Right ventricle myocardium inferior (tissue), 1 donor: ENCODE measurements around the gene ATP13A1. TPM values are rescaled to one million over a fixed set of nuclear protein-coding genes. Genes with fewer than 3 reads are reported as not detected.
"Not testable (repeated sequence)": the region's sequence is repeated elsewhere in the genome, so short reads cannot be mapped to it uniquely, and the experiment has no call there.

Experiments used
- ATAC-seq: fragments of 200-7000 bp; cut with Tn5 transposase; one replicate; pipeline ENCODE4 v1.9.1; 2020; ENCODE audit warnings: mild to moderate bottlenecking, moderate library complexity
- DNase-seq: peaks from one replicate; pipeline ENCODE4 v3.0.0; 2021; ENCODE audit errors: missing footprints
- intact Hi-C: fragments of 100-400 bp; cut with DNase I; formaldehyde crosslinking; loops from one replicate; pipeline ENCODE4 v1.11.0; 2022
- total RNA-seq: library from RNA; stranded (reverse); fragmentation: NEBNext Ultra II Directional; extraction: Animal tissue kit (Norgen Biotek cat#: 25700); gene quantifications from one replicate; pipeline ENCODE4 v1.2.1, GENCODE V29; 2021
- donor health status: DM: no; HTN: yes; CAD: no; lungs with severe emphysema.

The ATP13A1 gene
- total RNA-seq, 1 donor from 2014 or later, result 20.1 TPM

DNA sequence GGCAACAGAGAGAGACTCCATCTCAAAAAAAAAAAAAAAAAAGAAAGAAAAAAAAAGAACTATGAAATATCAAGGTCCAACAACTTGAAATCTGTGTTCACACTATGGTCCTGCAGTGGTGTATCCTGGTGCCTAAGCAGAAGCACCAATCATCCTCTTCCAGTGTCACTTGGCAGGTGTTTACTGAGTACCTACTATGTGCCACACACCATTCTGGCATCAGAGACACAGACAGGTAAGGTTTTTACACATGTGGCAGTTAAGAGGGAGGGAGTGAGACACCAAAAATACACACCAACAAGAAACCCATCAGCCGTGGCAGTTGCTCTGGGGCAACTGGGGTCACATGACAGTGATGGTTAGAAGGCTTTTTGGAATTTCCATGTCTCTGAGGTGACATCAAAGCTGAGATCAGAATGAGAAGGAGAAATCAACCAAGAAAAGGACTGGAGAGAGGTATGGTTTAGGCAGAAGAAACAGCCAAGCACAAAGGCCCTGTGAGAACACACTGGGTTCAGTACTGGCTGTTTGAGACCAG lies 62.6 kb downstream of the ATP13A1 start:
- no peak for DNase-seq
- ATAC-seq, result no peak
- intact Hi-C loops, result no loop called here

DNA sequence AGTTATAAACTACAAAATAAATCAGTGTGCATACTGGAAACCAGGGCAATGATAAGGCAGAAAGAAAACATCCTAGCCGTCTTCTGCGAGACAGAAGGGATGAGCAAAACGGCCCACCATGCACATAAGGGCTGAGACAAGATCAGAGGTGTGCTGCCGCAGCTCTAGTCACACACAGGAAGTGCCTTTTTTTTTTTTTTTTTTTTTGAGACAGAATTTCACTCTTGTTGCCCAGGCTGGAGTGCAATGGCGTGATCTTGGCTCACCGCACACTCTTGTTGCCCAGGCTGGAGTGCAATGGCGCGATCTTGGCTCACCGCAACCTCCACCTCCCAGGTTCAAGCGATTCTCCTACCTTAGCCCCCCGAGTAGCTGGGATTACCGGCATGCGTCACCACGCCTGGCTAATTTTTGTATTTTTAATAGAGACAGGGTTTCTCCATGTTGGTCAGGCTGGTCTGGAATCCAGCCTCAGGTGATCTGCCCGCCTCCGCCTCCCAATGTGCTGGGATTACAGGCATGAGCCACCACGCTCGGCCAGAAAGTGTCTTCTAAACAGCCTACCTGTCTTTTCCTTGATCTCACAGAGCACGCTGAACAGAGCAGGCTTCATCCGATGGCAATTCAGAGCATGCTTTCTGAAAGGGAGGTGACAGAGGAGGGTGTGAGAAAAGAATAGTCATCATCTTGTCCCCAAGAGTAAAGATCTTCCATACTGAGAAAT lies 64.6 kb downstream of the ATP13A1 start:
- intact Hi-C loops, ATAC-seq, DNase-seq: not testable (repeated sequence)

DNA sequence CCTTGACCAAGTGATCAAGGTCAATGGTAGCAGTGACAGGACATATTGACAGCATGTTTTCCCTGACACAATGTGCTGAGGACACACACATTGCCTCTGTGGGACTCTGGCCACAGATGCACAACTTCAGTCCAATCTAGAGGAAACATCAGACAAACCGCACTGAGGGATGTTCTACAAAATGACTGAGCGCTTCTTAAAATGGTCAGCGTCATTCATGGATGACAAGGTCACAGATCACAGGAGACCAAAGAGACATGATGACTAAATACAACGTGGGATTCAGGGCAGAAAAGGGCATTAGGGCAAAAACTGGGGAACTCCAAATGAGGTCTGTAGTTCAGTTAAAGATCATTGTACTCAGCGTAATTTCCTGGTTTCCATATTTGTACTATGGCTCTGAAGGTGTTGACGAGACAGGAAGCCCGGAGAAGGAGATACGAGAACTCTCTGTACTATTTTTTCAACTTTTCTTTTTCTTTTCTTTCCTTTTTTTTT lies 65.6 kb downstream of the ATP13A1 start:
- ATAC-seq, result no peak
- no peak for DNase-seq
- intact Hi-C loops, result no loop called here

Other genes with a start within 250 kb of the ATP13A1 start
- gene TSSK6, start 148.1 kb downstream of the ATP13A1 start, total RNA-seq, result 0.32 TPM
- 1,344 TPM for gene NDUFA13, start 147.5 kb downstream of the ATP13A1 start, total RNA-seq
- gene YJEFN3, start 134.8 kb downstream of the ATP13A1 start, total RNA-seq, result 6.5 TPM
- gene CILP2, start 125.4 kb downstream of the ATP13A1 start, total RNA-seq, result 0.30 TPM
- gene PBX4, start 45.0 kb downstream of the ATP13A1 start, total RNA-seq, result not detected
- gene LPAR2, start 35.5 kb downstream of the ATP13A1 start, total RNA-seq, result 0.57 TPM
- 4.5 TPM for gene GMIP, start 20.0 kb downstream of the ATP13A1 start, total RNA-seq
- 2.7 TPM for gene ZNF101, start 5.2 kb upstream of the ATP13A1 start, total RNA-seq
- 3.6 TPM for gene ZNF14, start 69.4 kb upstream of the ATP13A1 start, total RNA-seq
- 9.8 TPM for gene ZNF506, start 158.1 kb upstream of the ATP13A1 start, total RNA-seq
- 11.3 TPM for gene ZNF253, start 202.2 kb upstream of the ATP13A1 start, total RNA-seq
- gene ZNF93, start 237.3 kb upstream of the ATP13A1 start, total RNA-seq, result 1.7 TPM